GM18526 (cell line): Measurements from ENCODE around the gene NRG3.

ENCODE experiments used
- POLR2A ChIP-seq: IDR thresholded peaks from 3 replicates; pipeline ENCODE4 v1.6.1; 2011; ENCODE audit not compliant: insufficient read length; ENCODE audit errors: extremely low read depth

Gene NRG3

DNA sequence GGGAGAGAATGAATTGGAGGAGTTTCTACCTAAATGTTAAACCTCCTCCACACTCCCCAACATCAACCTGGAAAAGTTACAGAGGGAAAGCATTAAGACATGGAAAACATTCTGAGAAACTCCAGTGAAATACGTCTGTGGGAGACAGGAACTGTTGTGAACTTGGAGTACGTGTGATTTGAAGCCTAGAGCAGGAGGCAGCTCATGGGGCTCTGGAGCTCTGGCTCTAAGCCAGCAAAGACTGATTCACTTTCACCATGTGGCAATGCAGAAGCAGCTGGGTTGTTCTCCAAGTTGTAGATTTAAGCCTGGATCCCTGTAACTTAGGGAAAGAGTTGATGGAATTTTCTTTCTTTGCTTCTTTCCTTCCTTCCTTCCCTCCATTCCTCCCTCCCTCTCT is 503.2 kb downstream of the NRG3 start:
- no peak for TF ChIP-seq POLR2A

DNA sequence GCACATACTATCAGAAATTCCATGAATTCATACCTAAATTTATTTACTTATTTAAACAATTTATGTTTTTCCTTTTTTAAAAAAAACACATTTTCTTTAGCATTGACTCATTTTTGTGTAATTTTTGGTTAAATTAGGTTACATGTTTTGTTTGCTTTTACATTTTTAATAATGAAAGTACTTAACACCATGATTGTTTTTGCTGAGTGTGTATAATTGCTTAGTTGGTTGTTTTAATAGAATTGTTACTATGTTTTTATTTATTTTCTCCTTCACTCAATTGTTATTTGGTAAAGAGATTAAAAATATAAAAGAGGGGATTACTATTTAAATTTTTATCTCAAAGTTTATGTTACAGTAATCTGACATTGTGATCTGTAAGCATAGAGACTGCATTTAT is 508.4 kb downstream of the NRG3 start:
- TF ChIP-seq POLR2A, result no peak

- no peak for TF ChIP-seq POLR2A
Observed at GRCh38 chr10:82390866-82391658, 516.1 kb downstream of the NRG3 start.

DNA sequence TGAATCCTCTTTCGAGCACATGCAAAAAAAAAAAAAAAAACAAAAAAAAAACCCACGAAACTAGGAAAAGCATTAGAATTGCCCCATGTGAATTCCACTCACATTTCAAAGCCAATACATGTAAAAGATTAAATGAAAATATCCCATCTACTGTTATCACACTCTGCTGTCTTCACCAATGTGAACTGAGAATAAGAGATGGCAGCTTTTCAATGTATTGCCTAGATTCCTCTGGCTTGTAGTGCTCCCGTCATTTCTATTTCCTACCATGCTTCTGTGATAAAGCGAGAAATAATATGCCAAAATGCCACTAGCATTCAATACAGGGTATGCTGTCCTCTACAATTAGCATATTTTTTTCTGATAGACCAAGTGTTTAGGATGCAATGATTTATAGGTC is 517.0 kb downstream of the NRG3 start:
- no peak for TF ChIP-seq POLR2A

- TF ChIP-seq POLR2A, result no peak
Observed at GRCh38 chr10:82392533-82392932, 517.5 kb downstream of the NRG3 start.

- TF ChIP-seq POLR2A, result no peak
Observed at GRCh38 chr10:82394122-82394521, 519.1 kb downstream of the NRG3 start.

DNA sequence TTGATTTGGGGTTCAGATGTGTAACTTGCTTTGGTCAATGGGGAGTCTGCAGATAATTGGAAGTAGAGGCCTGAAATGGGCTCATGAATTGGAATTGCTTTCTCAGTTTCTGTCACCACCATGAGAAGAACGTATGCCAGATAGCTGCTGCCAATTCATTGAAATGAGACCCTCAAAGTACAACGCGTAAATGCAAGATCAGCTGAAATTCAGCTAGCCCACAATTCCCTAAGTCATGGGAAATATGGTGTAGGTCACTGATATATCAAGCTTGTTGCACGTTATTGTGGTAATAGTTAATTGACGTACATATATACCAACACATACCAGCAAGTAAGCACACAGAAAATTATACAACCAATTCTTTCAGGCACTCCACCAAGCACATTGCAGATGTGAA is 520.0 kb downstream of the NRG3 start:
- no peak for TF ChIP-seq POLR2A

GRCh38 chr10:82396886-82397285 is 521.9 kb downstream of the NRG3 start:
- no peak for TF ChIP-seq POLR2A

GRCh38 chr10:82397854-82398253 is 522.9 kb downstream of the NRG3 start:
- TF ChIP-seq POLR2A, result no peak

- TF ChIP-seq POLR2A, result no peak
Observed at GRCh38 chr10:82399850-82400249, 524.9 kb downstream of the NRG3 start.

DNA sequence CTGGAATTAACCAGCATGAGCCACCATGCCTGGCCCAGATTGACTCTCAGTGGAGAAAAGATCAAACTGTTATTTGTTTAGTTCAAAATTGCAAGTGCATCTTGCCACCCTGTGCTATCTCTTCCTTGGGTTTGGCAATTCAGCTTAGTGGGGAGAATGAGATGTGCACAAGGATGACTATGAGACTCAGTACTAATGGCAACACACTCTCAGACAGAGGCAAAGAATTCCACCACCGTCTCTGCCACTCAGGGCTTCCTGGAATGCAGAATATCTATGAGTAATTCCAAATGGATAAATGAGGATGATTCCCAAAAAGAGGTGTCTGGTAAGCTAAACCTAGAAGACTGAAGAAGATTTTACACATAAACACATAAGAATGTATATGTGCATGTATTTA is 525.8 kb downstream of the NRG3 start:
- no peak for TF ChIP-seq POLR2A

GRCh38 chr10:82402906-82403401 is 528.0 kb downstream of the NRG3 start:
- no peak for TF ChIP-seq POLR2A

GRCh38 chr10:82409671-82410070 is 534.7 kb downstream of the NRG3 start:
- TF ChIP-seq POLR2A, result no peak

DNA sequence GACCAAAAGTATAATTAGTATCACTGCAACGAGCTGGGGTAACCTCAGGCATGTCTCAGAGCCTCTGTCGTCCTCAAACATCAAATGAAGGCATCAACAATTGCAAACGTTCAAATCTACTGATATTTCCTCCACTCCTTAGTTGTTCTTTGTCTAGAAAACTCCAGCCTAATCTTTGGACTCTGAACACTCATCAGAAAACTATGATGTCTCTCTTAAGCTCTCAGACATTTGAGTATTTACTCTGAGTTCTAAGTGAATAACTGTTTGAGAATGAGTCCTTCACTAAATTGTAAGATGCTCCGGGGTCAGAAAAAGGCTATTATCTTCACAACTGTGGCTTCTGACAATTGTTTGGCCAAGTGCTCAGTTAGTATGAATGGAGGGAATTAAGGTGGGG is 536.4 kb downstream of the NRG3 start:
- TF ChIP-seq POLR2A, result no peak

DNA sequence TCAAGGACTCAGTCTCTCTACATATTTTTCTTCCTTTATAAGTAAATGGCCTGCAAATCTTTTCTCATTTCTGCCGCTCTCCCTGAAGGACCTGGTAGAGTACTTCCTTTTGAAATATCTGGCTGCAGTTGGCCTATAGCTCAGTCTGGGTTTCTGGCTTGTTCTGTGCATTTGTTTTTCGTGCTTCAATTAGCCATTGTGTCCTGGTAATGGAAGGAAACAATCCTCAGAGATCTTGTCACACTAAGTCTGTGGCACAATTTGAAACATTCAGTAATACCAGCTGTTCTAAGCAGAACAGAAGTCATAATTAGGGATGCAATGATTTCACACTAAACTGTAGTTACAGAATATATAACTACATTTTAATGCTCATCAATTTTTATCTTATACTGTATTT is 545.0 kb downstream of the NRG3 start:
- TF ChIP-seq POLR2A, result no peak

- no peak for TF ChIP-seq POLR2A
Observed at GRCh38 chr10:82429302-82429701, 554.3 kb downstream of the NRG3 start.

DNA sequence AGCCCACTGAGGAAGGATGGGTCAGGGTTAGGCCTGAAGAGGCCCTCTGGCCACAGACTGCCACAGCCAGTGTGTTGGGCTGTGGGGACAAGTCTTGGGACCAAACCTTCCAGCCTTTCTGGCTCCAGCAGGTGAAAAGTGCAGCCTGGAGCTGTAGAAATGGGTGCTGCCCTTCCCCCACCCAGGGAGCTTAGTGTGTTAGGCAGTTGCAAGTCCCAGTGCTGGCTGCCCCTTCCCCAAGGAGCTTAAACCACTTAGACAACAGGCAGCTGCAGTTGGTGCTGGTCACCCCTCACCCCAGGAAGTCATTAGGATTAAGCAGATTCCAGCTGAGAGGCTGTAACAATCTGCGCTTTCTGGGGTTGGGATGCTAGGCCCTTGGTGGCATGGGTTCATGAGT is 563.3 kb downstream of the NRG3 start:
- no peak for TF ChIP-seq POLR2A
